B cell (primary cell): ENCODE data around the gene ANTXR1.

Experiments
- EZH2 ChIP-seq: IDR thresholded peaks from 2 replicates; pipeline ENCODE4 v1.6.1; 2012; ENCODE audit warnings: borderline replicate concordance, low read depth, mild to moderate bottlenecking, moderate library complexity, low read length; ENCODE audit not compliant: insufficient read depth, poor library complexity, severe bottlenecking
- TF ChIP-seq, protein P1 (sequence below): fragments of 200-600 bp; IDR thresholded peaks from one replicate; pipeline ENCODE4 v1.8.0; 2022; ENCODE audit warnings: antibody characterized with exemption, mild to moderate bottlenecking

DNA sequence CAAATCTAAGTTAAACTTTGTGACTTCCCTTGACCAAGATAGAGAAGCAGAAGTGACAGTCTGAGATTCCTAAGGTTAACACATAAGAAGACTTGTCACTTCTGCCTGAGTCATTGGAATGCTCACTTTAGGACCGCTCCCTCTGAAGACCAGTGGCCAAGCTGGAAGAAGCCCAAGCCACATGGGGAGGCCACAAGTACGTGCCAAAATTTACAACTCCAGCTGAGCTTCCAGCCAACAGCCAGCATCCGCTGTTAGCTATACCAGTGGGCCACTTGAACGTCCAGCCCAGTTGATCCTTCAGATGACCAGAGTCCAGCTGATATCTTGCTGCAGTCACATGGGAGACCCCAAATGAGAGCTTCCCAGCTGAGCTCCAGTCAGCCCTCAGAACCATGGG lies 18.1 kb upstream of the ANTXR1 start:
- TF ChIP-seq, protein P1, sequence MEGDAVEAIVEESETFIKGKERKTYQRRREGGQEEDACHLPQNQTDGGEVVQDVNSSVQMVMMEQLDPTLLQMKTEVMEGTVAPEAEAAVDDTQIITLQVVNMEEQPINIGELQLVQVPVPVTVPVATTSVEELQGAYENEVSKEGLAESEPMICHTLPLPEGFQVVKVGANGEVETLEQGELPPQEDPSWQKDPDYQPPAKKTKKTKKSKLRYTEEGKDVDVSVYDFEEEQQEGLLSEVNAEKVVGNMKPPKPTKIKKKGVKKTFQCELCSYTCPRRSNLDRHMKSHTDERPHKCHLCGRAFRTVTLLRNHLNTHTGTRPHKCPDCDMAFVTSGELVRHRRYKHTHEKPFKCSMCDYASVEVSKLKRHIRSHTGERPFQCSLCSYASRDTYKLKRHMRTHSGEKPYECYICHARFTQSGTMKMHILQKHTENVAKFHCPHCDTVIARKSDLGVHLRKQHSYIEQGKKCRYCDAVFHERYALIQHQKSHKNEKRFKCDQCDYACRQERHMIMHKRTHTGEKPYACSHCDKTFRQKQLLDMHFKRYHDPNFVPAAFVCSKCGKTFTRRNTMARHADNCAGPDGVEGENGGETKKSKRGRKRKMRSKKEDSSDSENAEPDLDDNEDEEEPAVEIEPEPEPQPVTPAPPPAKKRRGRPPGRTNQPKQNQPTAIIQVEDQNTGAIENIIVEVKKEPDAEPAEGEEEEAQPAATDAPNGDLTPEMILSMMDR = no peak
- TF ChIP-seq EZH2 = no peak
